Lung (tissue), 12 donors: ENCODE results near the gene SPINT2. TPM values are rescaled to one million over a fixed set of nuclear protein-coding genes. Genes with fewer than 3 reads are reported as not detected.

ENCODE experiments used
- ATAC-seq: fragments of 200-7000 bp; cut with Tn5 transposase; one replicate; pipeline ENCODE4 v1.9.1; 2020; ENCODE audit warnings: moderate number of reproducible peaks; ENCODE audit not compliant: insufficient read depth, low FRiP score
- DNase-seq, 3 donors: peaks; one replicate each; pipeline ENCODE4 v3.0.0-alpha.2; 2013 to 2017
- H3K27ac ChIP-seq, 2 donors: one replicate each; pipeline ENCODE4 v1.5.1; 2013; ENCODE audit warnings: mild to moderate bottlenecking in 2 of 2, moderate library complexity in 2 of 2, control low read depth in 1 of 2, inconsistent platforms in 1 of 2, low read depth in 1 of 2, low read length in 1 of 2
- H3K27me3 ChIP-seq, 3 donors: one replicate each; pipeline ENCODE4 v1.5.1; 2013; ENCODE audit warnings: low read length in 2 of 3; ENCODE audit not compliant: control insufficient read depth in 3 of 3, insufficient read depth in 3 of 3
- H3K36me3 ChIP-seq, 4 donors: one replicate each; pipeline ENCODE4 v1.5.1; 2013; ENCODE audit warnings: low read length in 4 of 4, mild to moderate bottlenecking in 1 of 4, moderate library complexity in 1 of 4; ENCODE audit not compliant: control insufficient read depth in 4 of 4, insufficient read depth in 4 of 4
- H3K4me1 ChIP-seq, 5 donors: one replicate each; pipeline ENCODE4 v1.5.1; 2013; ENCODE audit warnings: low read length in 5 of 5, mild to moderate bottlenecking in 2 of 5, moderate library complexity in 1 of 5; ENCODE audit not compliant: control insufficient read depth in 5 of 5, insufficient read depth in 5 of 5
- H3K4me3 ChIP-seq: one replicate; pipeline ENCODE4 v1.5.1; 2013; ENCODE audit warnings: mild to moderate bottlenecking, control low read depth, moderate library complexity
- H3K9ac ChIP-seq, 2 donors: one replicate each; pipeline ENCODE4 v1.5.1; 2013; ENCODE audit warnings: low read length in 2 of 2, control low read depth in 1 of 2; ENCODE audit not compliant: insufficient read depth in 1 of 2
- H3K9me3 ChIP-seq, 4 donors: one replicate each; pipeline ENCODE4 v1.5.1; 2013; ENCODE audit warnings: low read length in 3 of 4, mild to moderate bottlenecking in 1 of 4, moderate library complexity in 1 of 4; ENCODE audit not compliant: control insufficient read depth in 4 of 4, insufficient read depth in 3 of 4
- CTCF ChIP-seq: IDR thresholded peaks from 2 replicates; pipeline ENCODE4 v1.5.1; 2012; ENCODE audit warnings: mild to moderate bottlenecking; ENCODE audit errors: control extremely low read depth, extremely low read depth
- WGBS, 2 donors: extraction: QIAGEN DNeasy Blood & Tissue Kit; methylation state at CpG; one replicate each; pipeline ENCODE4 v1.1.7; 2013; 5-methylcytosine and 5-hydroxymethylcytosine counted together
- polyA plus RNA-seq, 2 donors: library from polyadenylated mRNA; stranded (reverse); fragments of 200-250 nt; gene quantifications; one replicate each; pipeline ENCODE4 v1.2.1, GENCODE V29; 2013
- total RNA-seq, 2 donors: library from RNA; depleted of rRNA in 1 of 2; stranded (reverse); fragments of >200 nt in 1 of 2; gene quantifications; one replicate each; pipeline ENCODE4 v1.2.1, GENCODE V29; 2014 to 2021
- donor health status: control.
- donor health status: control.
- donor health status: Bipolar disorder and iron deficiency.
- donor health status: healthy.
- donor health status: DM: yes; HTN: yes; CAD: no.

The SPINT2 gene
- total and polyA plus RNA-seq, 4 donors, result 145 to 259 (median 247) TPM

GRCh38 chr19:38319421-38320258, 55.3 kb downstream of the SPINT2 start, which contains the start of gene KCNK6:
KCNK6 (plus strand) TSS chr19:38319845; CDS start chr19:38319951, 106 bp downstream.
- no peak for TF ChIP-seq CTCF
- H3K27me3 ChIP-seq, result peaks cover 0 to 4% (median 0%) of the 10 kb centered on the region in 3 donors
- peak within 1 kb of the TSS in 1 of 2 donors; percentile 38 for H3K9ac ChIP-seq
- ATAC-seq (peak; percentile 28), DNase-seq (peak; percentile 57 to 68 (median 60))
- WGBS, 2 donors, result 4% methylated on average over 75 to 76 of the region's 76 CpGs
- H3K27ac ChIP-seq, result peak within 1 kb of the TSS in 1 of 2 donors; percentile 82
- H3K4me1 ChIP-seq, result peaks cover 0 to 48% (median 14%) of the 10 kb centered on the region in 5 donors
- H3K4me3 ChIP-seq, result peak within 1 kb of the TSS; percentile 78
- H3K36me3 ChIP-seq, result peaks cover 0 to 3% (median 0%) of the 10 kb centered on the region in 4 donors
- no peaks in the 10 kb centered on the region for H3K9me3 ChIP-seq

- TF ChIP-seq CTCF, result no peak
- H3K4me3 ChIP-seq, result no peak overlapping the region
- H3K4me1 ChIP-seq, result peaks cover 0 to 42% (median 12%) of the 10 kb centered on the region in 5 donors
- DNase-seq (no peak), ATAC-seq (no peak)
- H3K9me3 ChIP-seq, result no peaks in the 10 kb centered on the region
- peak overlapping the region in 1 of 2 donors; percentile 38 for H3K9ac ChIP-seq
- 90 to 92% methylated on average over 3 of the region's 3 CpGs for WGBS, 2 donors
- peak overlapping the region; percentile 42 to 58 for H3K27ac ChIP-seq
- peaks cover 0 to 7% (median 1%) of the 10 kb centered on the region in 4 donors for H3K36me3 ChIP-seq
- H3K27me3 ChIP-seq, result peaks cover 0 to 4% (median 0%) of the 10 kb centered on the region in 3 donors
Observed at GRCh38 chr19:38320969-38321339, 56.6 kb downstream of the SPINT2 start.

- Histone ChIP-seq H3K27ac (peak overlapping the region; percentile 27 to 58), H3K4me3 (no peak overlapping the region), H3K27me3 (peaks cover 0 to 4% (median 0%) of the 10 kb centered on the region in 3 donors), H3K9me3 (no peaks in the 10 kb centered on the region), H3K36me3 (peaks cover 0 to 11% (median 1%) of the 10 kb centered on the region in 4 donors), H3K4me1 (peaks cover 0 to 42% (median 12%) of the 10 kb centered on the region in 5 donors), H3K9ac (no peak overlapping the region)
- 62 to 79% methylated on average over 11 of the region's 11 CpGs for WGBS, 2 donors
- ATAC-seq (no peak), DNase-seq (peak; percentile 74 to 85 (median 81))
- no peak for TF ChIP-seq CTCF
Observed at GRCh38 chr19:38321646-38322196, 57.3 kb downstream of the SPINT2 start.
